Calu3 (cell line): ENCODE measurements around the gene TSC1. TPM values are rescaled to one million over a fixed set of nuclear protein-coding genes. Genes with fewer than 3 reads are reported as not detected.

Source experiments
- BruUV-seq: library from RNA; stranded (reverse); fragments of 400-500 nt; replicated peaks from 2 replicates; lab custom pipeline; 2021; lab: Mats Ljungman, UMichigan
- CTCF ChIA-PET: fragments of 300-600 bp; sonication (Branson Sonifier 250); formaldehyde crosslinking; loops from one replicate; lab custom pipeline; 2022; ENCODE audit warnings: antibody characterized with exemption; lab: Charles Lee
- DNase-seq: peaks from one replicate; pipeline ENCODE4 v3.0.0; 2022
- H3K27ac Mint-ChIP-seq: one replicate; pipeline ENCODE4 v1.8.0; 2022; ENCODE audit warnings: mixed read lengths; ENCODE audit not compliant: unreplicated experiment
- H3K27me3 Mint-ChIP-seq: one replicate; pipeline ENCODE4 v1.8.0; 2022; ENCODE audit warnings: mixed read lengths; ENCODE audit not compliant: unreplicated experiment
- H3K36me3 Mint-ChIP-seq: one replicate; pipeline ENCODE4 v1.8.0; 2022; ENCODE audit warnings: mild to moderate bottlenecking, moderate library complexity, mixed read lengths; ENCODE audit not compliant: insufficient read depth, unreplicated experiment
- H3K4me1 Mint-ChIP-seq: one replicate; pipeline ENCODE4 v1.8.0; 2022; ENCODE audit warnings: mild to moderate bottlenecking, low read depth, mixed read lengths; ENCODE audit not compliant: unreplicated experiment
- H3K4me3 Mint-ChIP-seq: one replicate; pipeline ENCODE4 v1.8.0; 2022; ENCODE audit warnings: mild to moderate bottlenecking, low read depth, moderate library complexity, mixed read lengths; ENCODE audit not compliant: unreplicated experiment
- H3K9me3 Mint-ChIP-seq: one replicate; pipeline ENCODE4 v1.8.0; 2022; ENCODE audit warnings: low read depth, mixed read lengths; ENCODE audit not compliant: unreplicated experiment
- intact Hi-C: fragments of 100-400 bp; cut with micrococcal nuclease; formaldehyde crosslinking; loops from one replicate; pipeline ENCODE4 v1.10.0; 2022; ENCODE audit not compliant: unreplicated experiment
- total RNA-seq: library from RNA; stranded (reverse); gene quantifications from 2 replicates; pipeline ENCODE4 v1.2.3, GENCODE V29; 2022
- TF ChIP-seq, protein P1 (sequence below): fragments of 200-600 bp; IDR thresholded peaks from one replicate; pipeline ENCODE4 v1.8.0; 2022; ENCODE audit warnings: antibody characterized with exemption; ENCODE audit not compliant: unreplicated experiment

TSC1 gene
- total RNA-seq, 1 experiment from 2014 or later: 31.7 TPM

DNA sequence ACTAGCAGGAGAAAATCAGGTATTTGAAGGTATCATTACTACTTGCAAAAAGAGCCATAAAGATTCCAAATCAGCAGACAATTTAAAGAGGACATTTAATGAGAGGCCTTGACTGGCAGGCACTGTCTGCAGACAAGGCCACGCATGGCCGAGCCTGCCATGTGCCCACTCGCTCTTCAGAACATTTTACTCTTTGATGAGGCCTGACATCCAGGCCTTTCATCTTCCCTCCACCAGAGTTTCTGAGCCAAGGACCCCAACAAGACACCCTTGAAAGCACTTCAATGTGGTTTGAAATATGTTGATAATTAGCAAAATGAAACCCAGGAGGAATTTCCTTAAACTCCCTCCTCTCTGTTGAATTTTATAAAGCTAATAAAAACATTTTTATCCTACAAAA, 82.8 kb downstream of the TSC1 start:
- CTCF ChIA-PET: no interaction called here
- intact Hi-C loops: no loop called here
- BruUV-seq: no TSS peak
- H3K36me3 Mint-ChIP-seq: no peaks in the 10 kb centered on the region
- H3K9me3 Mint-ChIP-seq: no peaks in the 10 kb centered on the region
- no peak overlapping the region for H3K27ac Mint-ChIP-seq
- H3K27me3 Mint-ChIP-seq: no peaks in the 10 kb centered on the region
- H3K4me3 Mint-ChIP-seq: no peak overlapping the region
- no peak for DNase-seq
- TF ChIP-seq, protein P1, sequence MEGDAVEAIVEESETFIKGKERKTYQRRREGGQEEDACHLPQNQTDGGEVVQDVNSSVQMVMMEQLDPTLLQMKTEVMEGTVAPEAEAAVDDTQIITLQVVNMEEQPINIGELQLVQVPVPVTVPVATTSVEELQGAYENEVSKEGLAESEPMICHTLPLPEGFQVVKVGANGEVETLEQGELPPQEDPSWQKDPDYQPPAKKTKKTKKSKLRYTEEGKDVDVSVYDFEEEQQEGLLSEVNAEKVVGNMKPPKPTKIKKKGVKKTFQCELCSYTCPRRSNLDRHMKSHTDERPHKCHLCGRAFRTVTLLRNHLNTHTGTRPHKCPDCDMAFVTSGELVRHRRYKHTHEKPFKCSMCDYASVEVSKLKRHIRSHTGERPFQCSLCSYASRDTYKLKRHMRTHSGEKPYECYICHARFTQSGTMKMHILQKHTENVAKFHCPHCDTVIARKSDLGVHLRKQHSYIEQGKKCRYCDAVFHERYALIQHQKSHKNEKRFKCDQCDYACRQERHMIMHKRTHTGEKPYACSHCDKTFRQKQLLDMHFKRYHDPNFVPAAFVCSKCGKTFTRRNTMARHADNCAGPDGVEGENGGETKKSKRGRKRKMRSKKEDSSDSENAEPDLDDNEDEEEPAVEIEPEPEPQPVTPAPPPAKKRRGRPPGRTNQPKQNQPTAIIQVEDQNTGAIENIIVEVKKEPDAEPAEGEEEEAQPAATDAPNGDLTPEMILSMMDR: no peak
- no peaks in the 10 kb centered on the region for H3K4me1 Mint-ChIP-seq

DNA sequence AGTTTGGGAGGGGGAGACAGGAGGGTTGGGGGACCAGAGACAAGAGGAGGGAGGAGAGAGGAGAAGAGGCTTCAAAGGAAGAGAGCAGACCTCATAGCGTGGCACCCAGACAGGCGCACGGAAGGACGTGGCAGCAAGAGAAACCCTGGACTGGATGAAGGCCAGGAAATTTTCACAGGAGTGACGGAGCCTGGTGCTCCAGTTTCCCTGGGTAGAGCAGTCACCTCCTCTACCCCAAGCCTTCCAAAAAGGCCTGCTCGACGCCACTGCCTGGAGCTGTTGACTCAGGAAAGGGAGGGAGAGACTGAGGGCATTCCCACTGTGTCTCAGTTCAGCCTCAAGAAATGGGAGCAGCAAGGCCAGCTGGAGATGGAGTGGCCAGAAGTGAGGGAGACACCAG, 85.7 kb downstream of the TSC1 start:
- Mint-ChIP-seq H3K36me3 (no peaks in the 10 kb centered on the region), H3K27me3 (no peaks in the 10 kb centered on the region), H3K9me3 (no peaks in the 10 kb centered on the region), H3K4me1 (no peaks in the 10 kb centered on the region), H3K4me3 (no peak overlapping the region), H3K27ac (no peak overlapping the region)
- TF ChIP-seq, protein P1: no peak
- no peak for DNase-seq
- intact Hi-C loops: no loop called here
- BruUV-seq: no TSS peak
- CTCF ChIA-PET: no interaction called here

DNA sequence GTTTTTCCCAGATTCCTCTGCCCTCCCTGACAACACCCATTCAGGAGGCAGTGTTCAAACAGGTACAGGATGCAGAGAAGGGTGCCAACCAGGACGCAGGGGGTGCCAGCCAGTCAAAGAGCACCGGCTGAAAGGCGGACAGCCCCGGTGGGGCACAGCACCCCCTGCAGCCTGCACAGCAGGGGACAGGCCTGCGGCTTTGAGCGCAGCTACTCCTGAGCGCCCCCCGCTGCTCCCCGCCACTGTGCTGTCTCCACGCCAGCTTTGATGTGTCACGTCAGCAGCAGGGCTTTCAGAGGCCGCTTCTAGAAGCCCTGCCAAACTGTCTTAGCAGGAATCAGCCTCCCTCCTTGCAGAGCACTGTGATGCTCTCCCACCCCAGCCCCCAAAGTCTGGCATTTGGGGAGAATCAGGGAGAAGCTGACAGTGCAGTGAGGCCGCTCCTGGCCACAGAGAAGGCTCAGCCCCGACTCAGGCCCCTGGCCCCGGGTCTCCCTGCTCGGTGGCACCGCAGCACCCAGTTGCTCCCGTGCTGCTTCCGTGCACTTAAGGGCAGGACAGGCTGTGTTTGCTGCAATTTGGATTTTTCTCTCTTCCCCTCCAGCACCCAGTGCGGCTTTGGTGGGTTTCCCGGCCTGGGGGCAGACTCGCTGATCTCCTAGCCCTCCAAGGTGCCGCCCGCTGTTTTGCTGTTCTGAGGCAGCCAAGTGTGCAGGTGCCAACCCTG, 86.6 kb downstream of the TSC1 start:
- Mint-ChIP-seq H3K27me3 (no peaks in the 10 kb centered on the region), H3K4me3 (no peak overlapping the region), H3K36me3 (no peaks in the 10 kb centered on the region), H3K27ac (no peak overlapping the region), H3K9me3 (no peaks in the 10 kb centered on the region), H3K4me1 (no peaks in the 10 kb centered on the region)
- intact Hi-C loops: no loop called here
- TF ChIP-seq, protein P1: no peak
- DNase-seq: no peak
- CTCF ChIA-PET: no interaction called here
- BruUV-seq: no TSS peak

DNA sequence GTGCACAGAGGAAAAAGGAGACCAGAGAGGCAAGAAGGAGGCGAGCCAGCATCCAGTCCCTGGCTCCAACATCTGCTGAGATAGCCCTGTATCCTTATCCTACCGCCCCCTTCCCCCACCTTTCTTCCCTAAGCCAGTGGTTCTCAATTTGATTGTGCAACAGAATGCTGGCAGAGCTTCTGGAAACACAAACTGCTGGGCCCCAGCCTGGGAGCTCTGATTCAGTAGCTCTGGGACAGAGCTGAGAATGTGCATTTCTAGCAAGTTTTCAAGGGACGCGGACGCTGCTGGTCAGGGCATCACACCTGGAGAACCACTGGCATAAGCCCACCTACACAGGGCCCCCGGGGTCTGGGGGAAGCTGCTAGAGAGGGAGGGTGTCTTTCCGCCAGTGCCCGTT, 87.4 kb downstream of the TSC1 start:
- intact Hi-C loops: no loop called here
- no peak overlapping the region for H3K27ac Mint-ChIP-seq
- H3K36me3 Mint-ChIP-seq: no peaks in the 10 kb centered on the region
- no peaks in the 10 kb centered on the region for H3K9me3 Mint-ChIP-seq
- no TSS peak for BruUV-seq
- no peak overlapping the region for H3K4me3 Mint-ChIP-seq
- H3K27me3 Mint-ChIP-seq: no peaks in the 10 kb centered on the region
- CTCF ChIA-PET: interaction anchor here (0.6 kb wide), 1 partner anchor 1550 kb away, joined by 3 read pairs; no protein-coding TSS in a partner anchor
- TF ChIP-seq, protein P1: no peak
- no peaks in the 10 kb centered on the region for H3K4me1 Mint-ChIP-seq
- no peak for DNase-seq
